Neural cell (in vitro differentiated cells): Measurements from ENCODE around the gene RIMS1. TPM values are rescaled to one million over a fixed set of nuclear protein-coding genes. Genes with fewer than 3 reads are reported as not detected.

Source experiments
- H2AFZ ChIP-seq: fragments of 200-600, 300-800 bp; sonication (generic), shearing (Covaris generic); 2 replicates; pipeline ENCODE4 v1.6.0; 2014; ENCODE audit warnings: low read depth, mild to moderate bottlenecking, antibody characterized with exemption, low read length, moderate library complexity
- H3F3A ChIP-seq: fragments of 200-600 bp; shearing (Covaris generic); 2 replicates; pipeline ENCODE4 v1.6.1; 2016; ENCODE audit warnings: mild to moderate bottlenecking, moderate library complexity, mixed read lengths, antibody characterized with exemption, low read length; ENCODE audit not compliant: insufficient read depth, poor library complexity, severe bottlenecking
- H3K27ac ChIP-seq: fragments of 200-600, 300-800 bp; sonication (generic), shearing (Covaris generic); 2 replicates; pipeline ENCODE4 v1.5.1; 2014; ENCODE audit warnings: mild to moderate bottlenecking, low read length, moderate library complexity
- H3K27me3 ChIP-seq: fragments of 300-800, 200-600 bp; sonication (generic), shearing (Covaris generic); 2 replicates; pipeline ENCODE4 v1.6.0; 2014; ENCODE audit warnings: mild to moderate bottlenecking, low read depth, low read length, moderate library complexity; ENCODE audit not compliant: insufficient read depth
- H3K36me3 ChIP-seq: fragments of 300-800, 200-600 bp; sonication (generic), shearing (Covaris generic); 2 replicates; pipeline ENCODE4 v1.5.1; 2014; ENCODE audit warnings: mild to moderate bottlenecking, antibody characterized with exemption, low read length, moderate library complexity; ENCODE audit not compliant: insufficient read depth
- H3K4me2 ChIP-seq: fragments of 300-800, 200-600 bp; sonication (generic), shearing (Covaris generic); 2 replicates; pipeline ENCODE4 v1.6.0; 2014; ENCODE audit warnings: mild to moderate bottlenecking, low read length
- H3K4me3 ChIP-seq: fragments of 300-800, 200-600 bp; sonication (generic), shearing (Covaris generic); 2 replicates; pipeline ENCODE4 v1.5.1; 2014; ENCODE audit warnings: mild to moderate bottlenecking, low read length, moderate library complexity
- H3K79me2 ChIP-seq: fragments of 200-600 bp; shearing (Covaris generic); replicated peaks from 2 replicates; pipeline ENCODE4 v1.6.0; 2014; ENCODE audit warnings: mild to moderate bottlenecking, low read length, moderate library complexity; ENCODE audit not compliant: insufficient read depth
- H3K9ac ChIP-seq: fragments of 300-800, 200-600 bp; sonication (generic), shearing (Covaris generic); 2 replicates; pipeline ENCODE4 v1.6.1; 2016; ENCODE audit warnings: mild to moderate bottlenecking, low read length, mixed read lengths
- H3K9me2 ChIP-seq: fragments of 200-600 bp; shearing (Covaris generic); 2 replicates; pipeline ENCODE4 v1.6.1; 2016; ENCODE audit warnings: mild to moderate bottlenecking, low read length, mixed read lengths; ENCODE audit not compliant: insufficient read depth
- H3K9me3 ChIP-seq: fragments of 200-600, 300-800 bp; sonication (generic), shearing (Covaris generic); 2 replicates; pipeline ENCODE4 v1.6.1; 2016; ENCODE audit warnings: mild to moderate bottlenecking, mixed run types, low read length, moderate library complexity, mixed read lengths
- H4K20me1 ChIP-seq: fragments of 200-600 bp; shearing (Covaris generic); 2 replicates; pipeline ENCODE4 v1.6.1; 2016; ENCODE audit warnings: mild to moderate bottlenecking, mixed run types; ENCODE audit not compliant: insufficient read depth
- CTCF ChIP-seq: fragments of 450-650 bp; IDR thresholded peaks from 2 replicates; pipeline ENCODE4 v1.5.1; 2014; ENCODE audit warnings: antibody characterized with exemption, mild to moderate bottlenecking, moderate library complexity; ENCODE audit not compliant: poor library complexity, severe bottlenecking
- EP300 ChIP-seq: fragments of 450-650 bp; conservative IDR thresholded peaks from 2 replicates; pipeline ENCODE4 v1.6.1; 2014; ENCODE audit warnings: antibody characterized with exemption, mild to moderate bottlenecking, moderate library complexity; ENCODE audit not compliant: poor library complexity, severe bottlenecking
- EZH2 ChIP-seq: fragments of 200-600, 300-800 bp; shearing (Covaris generic), sonication (generic); IDR thresholded peaks from 2 replicates; pipeline ENCODE4 v1.6.1; 2014; ENCODE audit warnings: antibody characterized with exemption, low read length, borderline replicate concordance, mild to moderate bottlenecking; ENCODE audit not compliant: insufficient read depth, poor library complexity, severe bottlenecking
- MXI1 ChIP-seq: fragments of 450-650 bp; conservative IDR thresholded peaks from 2 replicates; pipeline ENCODE4 v1.6.1; 2014; ENCODE audit warnings: antibody characterized with exemption, mild to moderate bottlenecking; ENCODE audit not compliant: poor library complexity, severe bottlenecking
- POLR2AphosphoS5 ChIP-seq: IDR thresholded peaks from 2 replicates; pipeline ENCODE4 v1.6.1; 2012
- RAD21 ChIP-seq: fragments of 450-650 bp; conservative IDR thresholded peaks from 2 replicates; pipeline ENCODE4 v1.6.1; 2014; ENCODE audit warnings: antibody characterized with exemption, mild to moderate bottlenecking, moderate library complexity
- SMC3 ChIP-seq: fragments of 450-650 bp; conservative IDR thresholded peaks from 2 replicates; pipeline ENCODE4 v1.6.1; 2014; ENCODE audit warnings: antibody characterized with exemption, mild to moderate bottlenecking, moderate library complexity; ENCODE audit not compliant: poor library complexity
- TAF1 ChIP-seq: IDR thresholded peaks from 2 replicates; pipeline ENCODE4 v1.6.1; 2012; ENCODE audit warnings: low read depth
- polyA plus RNA-seq: library from polyadenylated mRNA; depleted of rRNA; stranded (reverse); fragments of >200 nt; gene quantifications from 2 replicates; pipeline ENCODE4 v1.2.3, GENCODE V29; 2014
- TF ChIP-seq, protein P1 (sequence below): IDR thresholded peaks from 2 replicates; pipeline ENCODE4 v1.6.1; 2012; ENCODE audit warnings: borderline replicate concordance

The RIMS1 gene
- polyA plus RNA-seq, 1 donor from 2014 or later, result 17.8 TPM

DNA sequence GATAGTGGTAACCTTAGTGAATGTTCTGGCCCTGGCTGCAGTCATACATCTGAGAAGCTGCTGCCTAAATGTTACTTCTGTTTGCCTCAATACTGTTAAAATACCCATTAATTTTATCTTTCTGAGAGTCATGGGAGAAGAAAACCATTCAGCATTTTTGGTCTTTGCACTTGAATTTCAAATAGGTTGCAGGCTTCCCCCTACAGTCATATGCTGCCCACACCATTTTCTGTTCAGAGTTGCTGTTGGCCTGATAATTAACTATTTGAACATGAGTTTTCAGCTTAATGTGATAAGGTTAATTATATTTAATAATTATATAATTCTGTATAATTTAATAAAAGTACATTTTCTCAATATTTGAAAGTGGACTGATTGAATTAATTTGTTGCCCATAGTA is 410.0 kb downstream of the RIMS1 start:
- Histone ChIP-seq H3K9ac (no peak overlapping the region), H3K4me2 (no peak overlapping the region), H3K9me2 (no peaks in the 10 kb centered on the region), H3K27ac (no peak overlapping the region), H3K4me3 (no peak overlapping the region), H3K36me3 (no peaks in the 10 kb centered on the region), H3K9me3 (no peaks in the 10 kb centered on the region), H3K79me2 (no peaks in the 10 kb centered on the region), H2AFZ (no peak overlapping the region), H4K20me1 (no peaks in the 10 kb centered on the region), H3K27me3 (no peaks in the 10 kb centered on the region), H3F3A (no peaks in the 10 kb centered on the region)
- TF ChIP-seq, protein P1, sequence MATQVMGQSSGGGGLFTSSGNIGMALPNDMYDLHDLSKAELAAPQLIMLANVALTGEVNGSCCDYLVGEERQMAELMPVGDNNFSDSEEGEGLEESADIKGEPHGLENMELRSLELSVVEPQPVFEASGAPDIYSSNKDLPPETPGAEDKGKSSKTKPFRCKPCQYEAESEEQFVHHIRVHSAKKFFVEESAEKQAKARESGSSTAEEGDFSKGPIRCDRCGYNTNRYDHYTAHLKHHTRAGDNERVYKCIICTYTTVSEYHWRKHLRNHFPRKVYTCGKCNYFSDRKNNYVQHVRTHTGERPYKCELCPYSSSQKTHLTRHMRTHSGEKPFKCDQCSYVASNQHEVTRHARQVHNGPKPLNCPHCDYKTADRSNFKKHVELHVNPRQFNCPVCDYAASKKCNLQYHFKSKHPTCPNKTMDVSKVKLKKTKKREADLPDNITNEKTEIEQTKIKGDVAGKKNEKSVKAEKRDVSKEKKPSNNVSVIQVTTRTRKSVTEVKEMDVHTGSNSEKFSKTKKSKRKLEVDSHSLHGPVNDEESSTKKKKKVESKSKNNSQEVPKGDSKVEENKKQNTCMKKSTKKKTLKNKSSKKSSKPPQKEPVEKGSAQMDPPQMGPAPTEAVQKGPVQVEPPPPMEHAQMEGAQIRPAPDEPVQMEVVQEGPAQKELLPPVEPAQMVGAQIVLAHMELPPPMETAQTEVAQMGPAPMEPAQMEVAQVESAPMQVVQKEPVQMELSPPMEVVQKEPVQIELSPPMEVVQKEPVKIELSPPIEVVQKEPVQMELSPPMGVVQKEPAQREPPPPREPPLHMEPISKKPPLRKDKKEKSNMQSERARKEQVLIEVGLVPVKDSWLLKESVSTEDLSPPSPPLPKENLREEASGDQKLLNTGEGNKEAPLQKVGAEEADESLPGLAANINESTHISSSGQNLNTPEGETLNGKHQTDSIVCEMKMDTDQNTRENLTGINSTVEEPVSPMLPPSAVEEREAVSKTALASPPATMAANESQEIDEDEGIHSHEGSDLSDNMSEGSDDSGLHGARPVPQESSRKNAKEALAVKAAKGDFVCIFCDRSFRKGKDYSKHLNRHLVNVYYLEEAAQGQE, result no peak
- TF ChIP-seq SMC3 (no peak), TAF1 (no peak), CTCF (no peak), EP300 (no peak), MXI1 (no peak), POLR2AphosphoS5 (no peak), RAD21 (no peak), EZH2 (no peak)

GRCh38 chr6:72305971-72306370 is 419.6 kb downstream of the RIMS1 start:
- Histone ChIP-seq H4K20me1 (no peaks in the 10 kb centered on the region), H3K4me3 (no peak overlapping the region), H3K9me2 (no peaks in the 10 kb centered on the region), H2AFZ (no peak overlapping the region), H3K4me2 (no peak overlapping the region), H3F3A (no peaks in the 10 kb centered on the region), H3K9ac (no peak overlapping the region), H3K9me3 (no peaks in the 10 kb centered on the region), H3K27ac (no peak overlapping the region), H3K36me3 (no peaks in the 10 kb centered on the region), H3K27me3 (no peaks in the 10 kb centered on the region), H3K79me2 (no peaks in the 10 kb centered on the region)
- TF ChIP-seq TAF1 (no peak), CTCF (no peak), EP300 (no peak), EZH2 (no peak), SMC3 (no peak), MXI1 (no peak)
- TF ChIP-seq, protein P1, result no peak
